Pancreas (tissue), 10 donors: Measurements from ENCODE around the gene APOC3. TPM values are rescaled to one million over a fixed set of nuclear protein-coding genes. Genes with fewer than 3 reads are reported as not detected.

Experiments
- ATAC-seq, 4 donors: fragments of 200-7000 bp; cut with Tn5 transposase; one replicate each; pipeline versions ENCODE4 v1.8.0 to v1.9.1; 2020; ENCODE audit warnings: mild to moderate bottlenecking in 4 of 4, moderate library complexity in 4 of 4
- DNase-seq, 6 donors: peaks; one replicate each; pipeline ENCODE4 v3.0.0-alpha.2; 2020
- FAIRE-seq: peaks from 2 replicates; lab custom pipeline; 2012; peaks lifted over from hg19 to GRCh38; lab: Jason Lieb, UNC
- H3K27ac ChIP-seq, 4 donors: fragments of 200-600 bp; sonication (generic); 1 replicate in 3 of 4; 2 replicates in 1 of 4; pipeline versions ENCODE4 v1.5.0 to v1.8.0; 2020
- H3K27me3 ChIP-seq, 4 donors: fragments of 200-600 bp; one replicate each; pipeline ENCODE4 v1.8.0; 2021
- H3K36me3 ChIP-seq, 3 donors: fragments of 200-600 bp; sonication (generic) in 1 of 3; one replicate each; pipeline versions ENCODE4 v1.5.0 to v1.8.0; 2020 to 2021
- H3K4me1 ChIP-seq, 3 donors: fragments of 200-600 bp; one replicate each; pipeline ENCODE4 v1.8.0; 2021
- H3K4me3 ChIP-seq, 4 donors: fragments of 200-600 bp; sonication (generic) in 2 of 4; one replicate each; pipeline versions ENCODE4 v1.5.0 to v1.8.0; 2020 to 2021
- H3K9me3 ChIP-seq, 4 donors: fragments of 200-600 bp; one replicate each; pipeline ENCODE4 v1.8.0; 2021
- WGBS, 2 donors: extraction: QIAGEN DNeasy Blood & Tissue Kit; methylation state at CpG; one replicate each; pipeline ENCODE4 v1.1.7; 2013; 5-methylcytosine and 5-hydroxymethylcytosine counted together
- intact Hi-C, 3 donors: fragments of 100-400 bp; cut with DNase I; formaldehyde crosslinking; loops; one replicate each; pipeline versions ENCODE4 v1.11.1 to v1.14.2; 2022
- polyA plus RNA-seq, 2 donors: library from polyadenylated mRNA; stranded (reverse); fragments of 200-250 nt; gene quantifications; one replicate each; pipeline ENCODE4 v1.2.3, GENCODE V29; 2013
- total RNA-seq, 6 donors: library from RNA; stranded (reverse); fragmentation: NEBNext Ultra II Directional in 4 of 6; extraction: Animal tissue kit (Norgen Biotek cat#: 25700) in 4 of 6; gene quantifications; one replicate each; pipeline versions ENCODE4 v1.2.1 to v1.2.4, GENCODE V29; 2021 to 2023
- TF ChIP-seq, protein P1 (sequence below), 4 donors: fragments of 200-600 bp; sonication (generic) in 3 of 4; IDR thresholded peaks; one replicate each; pipeline versions ENCODE4 v1.5.0 to v1.8.0; 2021; ENCODE audit warnings: antibody characterized with exemption in 4 of 4
- donor health status: healthy with polysubstance abuse.
- donor health status: DM: no; HTN: no; CAD: no; lungs with moderate emphysema.
- donor health status: DM: no; HTN: no; CAD: no.
- donor health status: control.
- donor health status: control.
- donor health status: Bipolar disorder and iron deficiency.
- donor health status: DM: yes; HTN: yes; CAD: no.
- donor health status: DM: no; HTN: no; CAD: no.
- donor health status: DM: no; HTN: no; CAD: no.
- donor health status: DM: yes; HTN: yes; CAD: no.

Gene APOC3
- total and polyA plus RNA-seq, 8 donors, result 2.9 to 3.7 TPM; not detected in 6

DNA sequence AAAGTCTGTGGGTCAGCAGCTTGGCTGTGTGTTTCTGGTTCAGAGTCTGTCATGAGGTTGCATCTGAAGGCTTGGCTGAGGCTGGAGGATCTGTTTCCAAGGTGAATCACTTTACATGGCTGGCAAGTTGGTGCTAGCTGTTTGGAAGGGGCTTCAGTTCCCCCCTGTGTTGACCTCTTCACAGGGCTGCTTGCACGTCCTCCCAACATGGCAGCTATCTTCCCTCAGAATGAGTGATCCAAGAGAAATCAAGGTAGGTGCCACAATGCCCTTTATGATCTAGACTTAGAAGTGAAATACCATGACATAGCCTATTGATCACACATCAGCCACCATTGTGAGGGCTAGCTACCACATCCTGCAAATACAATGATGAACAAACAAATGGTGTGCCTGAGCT, 16.5 kb upstream of the APOC3 start:
- WGBS, 2 donors, result 95 to 100% methylated on average over 1 of the region's 1 CpG
- TF ChIP-seq, protein P1, sequence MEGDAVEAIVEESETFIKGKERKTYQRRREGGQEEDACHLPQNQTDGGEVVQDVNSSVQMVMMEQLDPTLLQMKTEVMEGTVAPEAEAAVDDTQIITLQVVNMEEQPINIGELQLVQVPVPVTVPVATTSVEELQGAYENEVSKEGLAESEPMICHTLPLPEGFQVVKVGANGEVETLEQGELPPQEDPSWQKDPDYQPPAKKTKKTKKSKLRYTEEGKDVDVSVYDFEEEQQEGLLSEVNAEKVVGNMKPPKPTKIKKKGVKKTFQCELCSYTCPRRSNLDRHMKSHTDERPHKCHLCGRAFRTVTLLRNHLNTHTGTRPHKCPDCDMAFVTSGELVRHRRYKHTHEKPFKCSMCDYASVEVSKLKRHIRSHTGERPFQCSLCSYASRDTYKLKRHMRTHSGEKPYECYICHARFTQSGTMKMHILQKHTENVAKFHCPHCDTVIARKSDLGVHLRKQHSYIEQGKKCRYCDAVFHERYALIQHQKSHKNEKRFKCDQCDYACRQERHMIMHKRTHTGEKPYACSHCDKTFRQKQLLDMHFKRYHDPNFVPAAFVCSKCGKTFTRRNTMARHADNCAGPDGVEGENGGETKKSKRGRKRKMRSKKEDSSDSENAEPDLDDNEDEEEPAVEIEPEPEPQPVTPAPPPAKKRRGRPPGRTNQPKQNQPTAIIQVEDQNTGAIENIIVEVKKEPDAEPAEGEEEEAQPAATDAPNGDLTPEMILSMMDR (IDR thresholded peaks at IDR 0.05), result no peak
- H3K4me1 ChIP-seq, result peaks cover 8 to 20% (median 9%) of the 10 kb centered on the region in 3 donors
- no peak for FAIRE-seq
- no peak overlapping the region for H3K27ac ChIP-seq
- intact Hi-C loops, result no loop called here
- ATAC-seq, result no peak
- DNase-seq, result no peak
- no peaks in the 10 kb centered on the region for H3K9me3 ChIP-seq
- no peaks in the 10 kb centered on the region for H3K27me3 ChIP-seq
- H3K36me3 ChIP-seq, result no peaks in the 10 kb centered on the region
- no peak overlapping the region for H3K4me3 ChIP-seq

GRCh38 chr11:116813781-116814471, 15.8 kb upstream of the APOC3 start:
- no peak for DNase-seq
- Histone ChIP-seq H3K27ac (no peak overlapping the region), H3K36me3 (no peaks in the 10 kb centered on the region), H3K4me1 (peaks cover 3 to 17% (median 9%) of the 10 kb centered on the region in 3 donors), H3K9me3 (no peaks in the 10 kb centered on the region), H3K4me3 (no peak overlapping the region), H3K27me3 (no peaks in the 10 kb centered on the region)
- WGBS, 2 donors, result 68 to 77% methylated on average over 5 of the region's 5 CpGs
- ATAC-seq, result no peak
- TF ChIP-seq, protein P1 (IDR thresholded peaks at IDR 0.05), result no peak
- intact Hi-C loops, result no loop called here
- FAIRE-seq, result no peak

GRCh38 chr11:116814502-116814901, 15.2 kb upstream of the APOC3 start:
- peaks cover 0 to 12% (median 7%) of the 10 kb centered on the region in 3 donors for H3K4me1 ChIP-seq
- no peak overlapping the region for H3K4me3 ChIP-seq
- no peaks in the 10 kb centered on the region for H3K27me3 ChIP-seq
- no peaks in the 10 kb centered on the region for H3K9me3 ChIP-seq
- DNase-seq (no peak), FAIRE-seq (no peak), ATAC-seq (no peak)
- H3K27ac ChIP-seq, result no peak overlapping the region
- WGBS, 2 donors, result 92 to 95% methylated on average over 6 of the region's 6 CpGs
- TF ChIP-seq, protein P1 (IDR thresholded peaks at IDR 0.05), result no peak
- intact Hi-C loops, result no loop called here
- no peaks in the 10 kb centered on the region for H3K36me3 ChIP-seq

DNA sequence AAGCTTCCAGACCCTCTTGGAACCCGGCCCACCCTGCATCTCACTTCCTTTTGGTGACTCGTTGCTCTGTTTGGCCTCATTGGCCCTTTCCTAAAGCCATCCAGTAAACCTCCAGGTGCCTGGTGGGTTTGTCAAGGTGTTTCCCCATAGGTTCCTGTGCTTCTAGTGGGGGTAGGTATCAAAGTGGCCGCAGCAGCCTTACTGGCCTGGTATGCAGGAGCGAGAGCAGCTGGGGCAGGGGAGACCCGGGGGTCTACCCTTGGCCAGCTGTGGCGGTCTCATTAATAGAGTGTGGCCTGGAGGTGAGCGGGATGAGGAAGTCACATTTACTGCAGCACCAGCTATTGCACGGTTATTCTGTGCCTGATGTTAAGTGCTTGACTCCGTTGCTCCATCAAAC, 10.7 kb upstream of the APOC3 start:
- Histone ChIP-seq H3K27me3 (no peaks in the 10 kb centered on the region), H3K4me1 (no peaks in the 10 kb centered on the region), H3K27ac (no peak overlapping the region), H3K4me3 (no peak overlapping the region), H3K9me3 (no peaks in the 10 kb centered on the region), H3K36me3 (no peaks in the 10 kb centered on the region)
- FAIRE-seq (no peak), ATAC-seq (no peak), DNase-seq (no peak)
- 86 to 88% methylated on average over 9 of the region's 9 CpGs for WGBS, 2 donors
- TF ChIP-seq, protein P1 (IDR thresholded peaks at IDR 0.05), result no peak
- intact Hi-C loops, result no loop called here
